ENCODE measurements around the gene LAMA2.

Gene LAMA2

GRCh38 chr6:128899341-128900050 lies 16.6 kb downstream of the LAMA2 start:
- no peak for DNase-seq (ENCODE audit: low read depth)

- no peak for DNase-seq (ENCODE audit: low read depth)
Measured at GRCh38 chr6:128903715-128904114, 20.8 kb downstream of the LAMA2 start.

- no peak for DNase-seq (ENCODE audit: low read depth)
Measured at GRCh38 chr6:128914051-128914450, 31.1 kb downstream of the LAMA2 start.

- DNase-seq (ENCODE audit: low read depth): no peak
Measured at GRCh38 chr6:128918886-128919285, 35.9 kb downstream of the LAMA2 start.

- no peak for DNase-seq (ENCODE audit: low read depth)
Measured at GRCh38 chr6:128919412-128920180, 36.7 kb downstream of the LAMA2 start.

- no peak for DNase-seq (ENCODE audit: low read depth)
Measured at GRCh38 chr6:128925765-128926164, 42.8 kb downstream of the LAMA2 start.

- DNase-seq (ENCODE audit: low read depth): no peak
Measured at GRCh38 chr6:128929869-128930268, 46.9 kb downstream of the LAMA2 start.

- DNase-seq (ENCODE audit: low read depth): no peak
Measured at GRCh38 chr6:128930321-128930720, 47.4 kb downstream of the LAMA2 start.

- no peak for DNase-seq (ENCODE audit: low read depth)
Measured at GRCh38 chr6:128932061-128932460, 49.1 kb downstream of the LAMA2 start.

GRCh38 chr6:128950864-128951263 lies 67.9 kb downstream of the LAMA2 start:
- DNase-seq (ENCODE audit: low read depth): no peak

- no peak for DNase-seq (ENCODE audit: low read depth)
Measured at GRCh38 chr6:128952902-128953301, 70.0 kb downstream of the LAMA2 start.

- no peak for DNase-seq (ENCODE audit: low read depth)
Measured at GRCh38 chr6:128954308-128955043, 71.5 kb downstream of the LAMA2 start.

- no peak for DNase-seq (ENCODE audit: low read depth)
Measured at GRCh38 chr6:128963561-128963960, 80.6 kb downstream of the LAMA2 start.

GRCh38 chr6:128964233-128964755 lies 81.4 kb downstream of the LAMA2 start:
- no peak for DNase-seq (ENCODE audit: low read depth)

- no peak for DNase-seq (ENCODE audit: low read depth)
Measured at GRCh38 chr6:128964771-128965170, 81.8 kb downstream of the LAMA2 start.

- no peak for DNase-seq (ENCODE audit: low read depth)
Measured at GRCh38 chr6:128966934-128967333, 84.0 kb downstream of the LAMA2 start.

- DNase-seq (ENCODE audit: low read depth): no peak
Measured at GRCh38 chr6:128979071-128979470, 96.1 kb downstream of the LAMA2 start.

GRCh38 chr6:128981716-128982115 lies 98.8 kb downstream of the LAMA2 start:
- no peak for DNase-seq (ENCODE audit: low read depth)

GRCh38 chr6:128990360-128990759 lies 107.4 kb downstream of the LAMA2 start:
- no peak for DNase-seq (ENCODE audit: low read depth)

GRCh38 chr6:128990915-128991314 lies 108.0 kb downstream of the LAMA2 start:
- no peak for DNase-seq (ENCODE audit: low read depth)

GRCh38 chr6:128993166-128993565 lies 110.2 kb downstream of the LAMA2 start:
- no peak for DNase-seq (ENCODE audit: low read depth)

- no peak for DNase-seq (ENCODE audit: low read depth)
Measured at GRCh38 chr6:128997880-128998279, 114.9 kb downstream of the LAMA2 start.

Data from activated gamma-delta T cell treated with anti-CD3 and anti-CD28 coated beads, Interleukin-2, amount 50 U/mL, for 16 hours (primary cell).